ENCODE results near the gene ADORA2A. TPM values are rescaled to one million over a fixed set of nuclear protein-coding genes. Genes with fewer than 3 reads are reported as not detected.
A peak's percentile ranks its signal among the peaks of the same experiment; 100 is the strongest.

The ADORA2A gene
- total and polyA plus RNA-seq, 2 of the 13 experiments (the other 11 are each of a cell fraction or from before 2014, with no cell fraction given): 3.3 to 5.0 TPM

DNA sequence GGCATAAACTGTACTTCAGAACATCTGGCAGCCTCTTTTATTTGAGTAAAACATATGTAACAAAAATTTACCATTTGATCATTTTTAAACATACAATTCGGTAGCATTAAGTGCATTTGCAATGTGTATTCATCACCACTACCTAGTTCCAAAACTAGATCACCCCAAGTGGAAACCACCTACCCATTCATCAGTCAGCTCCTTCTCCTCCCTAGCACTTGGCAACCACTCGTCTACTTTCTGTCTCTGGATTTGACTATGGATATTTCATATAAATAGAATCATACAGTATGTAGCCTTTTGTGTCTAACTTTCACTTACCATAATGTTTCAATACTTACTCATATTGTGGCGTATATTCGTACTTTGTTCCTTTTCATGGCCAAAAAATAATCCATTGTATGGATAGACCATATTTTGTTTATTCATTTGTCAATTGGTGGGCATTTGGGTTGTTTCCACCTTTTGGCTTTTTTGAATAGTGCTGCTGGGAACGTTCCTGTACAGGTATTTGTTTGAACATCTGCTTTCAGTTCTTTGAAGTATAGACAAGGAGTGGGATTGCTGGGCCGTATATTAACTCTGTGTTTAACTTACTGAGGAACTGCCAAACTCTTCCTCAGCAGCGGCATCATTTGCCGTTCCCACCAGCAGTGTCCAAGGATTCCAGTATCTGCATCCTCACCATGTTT is 27.2 kb upstream of the ADORA2A start:
- no peaks in the 10 kb centered on the region for H3K27me3 ChIP-seq (ENCODE audit: control insufficient read depth in 1 of 2, insufficient read depth in 2 of 2, low read length in 2 of 2)
- H3K9me3 ChIP-seq (ENCODE audit: low read length): no peaks in the 10 kb centered on the region
- no peak overlapping the region for H3K9ac ChIP-seq (ENCODE audit: insufficient read depth, low read depth, low read length)
- WGBS (ENCODE audit: low lambda C conversion rate): 74% methylated on average over 8 of the region's 8 CpGs
- ATAC-seq (no peak), FAIRE-seq (no peak), DNase-seq (ENCODE audit: low spot score) (no peak)
- H3K4me1 ChIP-seq (ENCODE audit: insufficient read depth, low read length): peaks cover 10% of the 10 kb centered on the region; the same call in 1 of the 2 replicates
- in situ Hi-C loops (cut with HindIII; ENCODE audit: extremely low pct_ligation_motif_present, low pct_unique_long_range_greater_than_20kb) (loop anchor here (5.0 kb wide), 1 partner anchor 38 kb away; no protein-coding TSS in a partner anchor), intact Hi-C loops (cut with micrococcal nuclease; ENCODE audit: unreplicated experiment) (no loop called here)
- no peak overlapping the region for H3K4me3 ChIP-seq (replicated peaks in 1 of 3; ENCODE audit: insufficient read depth in 1 of 3, low read depth in 2 of 3, low read length in 3 of 3)
- no peaks in the 10 kb centered on the region for H3K79me2 ChIP-seq (ENCODE audit: insufficient read depth, low read length)
- CTCF ChIA-PET (ENCODE audit: low intra/inter-chr PET ratio, low total read pairs): no interaction called here
- POLR2A ChIA-PET: no interaction called here
- BruUV-seq (replicated peaks): no TSS peak
- TF ChIP-seq ZNF552 (CRISPR knock-in tag; IDR thresholded peaks at IDR 0.05; ENCODE audit: borderline replicate concordance): no peak
- TF ChIP-seq ZNF652 (CRISPR knock-in tag; IDR thresholded peaks at IDR 0.05; ENCODE audit: borderline replicate concordance, low read depth): 0 out of 2 replicates have a peak, but pooled peaks have one; percentile 35
- H2AFZ ChIP-seq (ENCODE audit: low read length): no peak overlapping the region
- no peak overlapping the region for H3K4me2 ChIP-seq (ENCODE audit: low read depth, low read length)
- H3K36me3 ChIP-seq (replicated peaks in 1 of 2; ENCODE audit: control insufficient read depth in 1 of 2, insufficient read depth in 2 of 2, low read length in 2 of 2): peaks cover 20 to 73% of the 10 kb centered on the region in 2 experiments
- no peaks in the 10 kb centered on the region; the same call in 1 of the 2 replicates for H4K20me1 ChIP-seq (ENCODE audit: insufficient read depth, low read length)
- H3K27ac ChIP-seq (ENCODE audit: extremely low read length, insufficient read depth, low read length): no peak overlapping the region

DNA sequence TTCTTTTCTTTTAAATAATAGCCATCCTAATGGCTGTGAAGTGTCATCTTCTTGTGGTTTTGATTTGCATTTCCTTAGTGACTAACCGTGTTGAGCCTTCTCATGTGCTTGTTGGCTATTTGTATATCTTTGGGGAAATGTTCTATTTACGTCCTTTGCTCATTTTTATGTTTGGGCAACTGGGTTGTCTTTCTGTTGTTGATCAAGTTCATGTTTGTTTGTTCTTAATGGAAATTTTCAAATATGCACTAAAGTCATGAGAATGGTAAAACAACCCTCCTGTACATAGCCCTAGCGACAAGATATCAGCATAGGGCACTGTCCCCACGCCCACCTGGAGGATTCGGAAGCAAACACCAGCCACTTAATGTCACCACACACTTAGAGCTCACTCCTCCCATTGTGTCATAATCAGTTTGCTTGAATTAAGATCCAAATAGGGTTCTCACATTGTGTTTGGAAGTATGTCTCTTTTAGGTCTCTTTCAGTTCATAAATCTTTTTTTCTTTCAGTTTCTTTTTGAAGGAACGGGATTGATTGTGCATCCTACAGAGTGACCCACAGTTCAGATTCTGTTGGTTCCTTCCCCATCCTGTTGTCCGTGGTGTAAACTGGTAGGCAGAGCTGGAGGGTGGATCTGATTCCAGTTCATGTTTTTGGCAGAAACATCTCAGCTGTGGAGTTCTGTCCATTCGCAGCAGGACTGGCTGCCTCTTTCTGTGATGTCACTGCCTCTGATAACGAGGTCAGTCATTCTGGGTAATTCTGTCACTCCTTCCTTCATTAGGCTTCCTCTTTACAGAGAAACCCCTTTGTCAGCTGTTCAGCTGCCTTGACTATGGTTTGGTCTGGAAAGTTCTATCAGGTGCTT is 26.4 kb upstream of the ADORA2A start:
- no peaks in the 10 kb centered on the region for H3K9me3 ChIP-seq (ENCODE audit: low read length)
- 95% methylated on average over 9 of the region's 9 CpGs for WGBS (ENCODE audit: low lambda C conversion rate)
- H3K79me2 ChIP-seq (ENCODE audit: insufficient read depth, low read length): no peaks in the 10 kb centered on the region
- no peak for ATAC-seq
- no peak overlapping the region for H3K4me3 ChIP-seq (replicated peaks in 1 of 3; ENCODE audit: insufficient read depth in 1 of 3, low read depth in 2 of 3, low read length in 3 of 3)
- peaks cover 10% of the 10 kb centered on the region; the same call in 1 of the 2 replicates for H3K4me1 ChIP-seq (ENCODE audit: insufficient read depth, low read length)
- no peak overlapping the region for H2AFZ ChIP-seq (ENCODE audit: low read length)
- intact Hi-C loops (cut with micrococcal nuclease; ENCODE audit: unreplicated experiment) (no loop called here), in situ Hi-C loops (cut with HindIII; ENCODE audit: extremely low pct_ligation_motif_present, low pct_unique_long_range_greater_than_20kb) (loop anchor here (5.0 kb wide), 1 partner anchor 39 kb away; no protein-coding TSS in a partner anchor)
- no peak overlapping the region for H3K4me2 ChIP-seq (ENCODE audit: low read depth, low read length)
- no peak for DNase-seq (ENCODE audit: low spot score)
- peaks cover 19 to 68% of the 10 kb centered on the region in 2 experiments for H3K36me3 ChIP-seq (replicated peaks in 1 of 2; ENCODE audit: control insufficient read depth in 1 of 2, insufficient read depth in 2 of 2, low read length in 2 of 2)
- H3K27ac ChIP-seq (ENCODE audit: extremely low read length, insufficient read depth, low read length): no peak overlapping the region
- BruUV-seq (replicated peaks): no TSS peak
- FAIRE-seq: no peak
- H4K20me1 ChIP-seq (ENCODE audit: insufficient read depth, low read length): no peaks in the 10 kb centered on the region; the same call in 1 of the 2 replicates
- no peak overlapping the region for H3K9ac ChIP-seq (ENCODE audit: insufficient read depth, low read depth, low read length)
- no peaks in the 10 kb centered on the region for H3K27me3 ChIP-seq (ENCODE audit: control insufficient read depth in 1 of 2, insufficient read depth in 2 of 2, low read length in 2 of 2)
- CTCF ChIA-PET (ENCODE audit: low intra/inter-chr PET ratio, low total read pairs): no interaction called here
- POLR2A ChIA-PET: no interaction called here
- TF ChIP-seq, protein P1, sequence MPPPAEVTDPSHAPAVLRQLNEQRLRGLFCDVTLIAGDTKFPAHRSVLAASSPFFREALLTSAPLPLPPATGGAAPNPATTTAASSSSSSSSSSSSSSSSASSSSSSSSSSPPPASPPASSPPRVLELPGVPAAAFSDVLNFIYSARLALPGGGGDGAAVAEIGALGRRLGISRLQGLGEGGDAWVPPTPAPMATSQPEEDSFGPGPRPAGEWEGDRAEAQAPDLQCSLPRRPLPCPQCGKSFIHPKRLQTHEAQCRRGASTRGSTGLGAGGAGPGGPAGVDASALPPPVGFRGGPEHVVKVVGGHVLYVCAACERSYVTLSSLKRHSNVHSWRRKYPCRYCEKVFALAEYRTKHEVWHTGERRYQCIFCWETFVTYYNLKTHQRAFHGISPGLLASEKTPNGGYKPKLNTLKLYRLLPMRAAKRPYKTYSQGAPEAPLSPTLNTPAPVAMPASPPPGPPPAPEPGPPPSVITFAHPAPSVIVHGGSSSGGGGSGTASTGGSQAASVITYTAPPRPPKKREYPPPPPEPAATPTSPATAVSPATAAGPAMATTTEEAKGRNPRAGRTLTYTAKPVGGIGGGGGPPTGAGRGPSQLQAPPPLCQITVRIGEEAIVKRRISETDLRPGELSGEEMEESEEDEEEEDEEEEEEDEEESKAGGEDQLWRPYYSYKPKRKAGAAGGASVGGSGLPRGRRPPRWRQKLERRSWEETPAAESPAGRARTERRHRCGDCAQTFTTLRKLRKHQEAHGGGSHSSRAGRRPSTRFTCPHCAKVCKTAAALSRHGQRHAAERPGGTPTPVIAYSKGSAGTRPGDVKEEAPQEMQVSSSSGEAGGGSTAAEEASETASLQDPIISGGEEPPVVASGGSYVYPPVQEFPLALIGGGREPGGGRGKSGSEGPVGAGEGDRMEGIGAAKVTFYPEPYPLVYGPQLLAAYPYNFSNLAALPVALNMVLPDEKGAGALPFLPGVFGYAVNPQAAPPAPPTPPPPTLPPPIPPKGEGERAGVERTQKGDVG (CRISPR knock-in tag; IDR thresholded peaks at IDR 0.05; ENCODE audit: borderline replicate concordance): no peak
- TF ChIP-seq ZFYVE20 (CRISPR knock-in tag; IDR thresholded peaks at IDR 0.05; ENCODE audit: borderline replicate concordance, low read depth): no peak
- TF ChIP-seq, protein P2, sequence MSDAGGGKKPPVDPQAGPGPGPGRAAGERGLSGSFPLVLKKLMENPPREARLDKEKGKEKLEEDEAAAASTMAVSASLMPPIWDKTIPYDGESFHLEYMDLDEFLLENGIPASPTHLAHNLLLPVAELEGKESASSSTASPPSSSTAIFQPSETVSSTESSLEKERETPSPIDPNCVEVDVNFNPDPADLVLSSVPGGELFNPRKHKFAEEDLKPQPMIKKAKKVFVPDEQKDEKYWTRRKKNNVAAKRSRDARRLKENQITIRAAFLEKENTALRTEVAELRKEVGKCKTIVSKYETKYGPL (CRISPR knock-in tag; IDR thresholded peaks at IDR 0.05): no peak
- no peak for TF ChIP-seq NFKBIZ (CRISPR knock-in tag; IDR thresholded peaks at IDR 0.05)
- TF ChIP-seq CREB1 (IDR thresholded peaks at IDR 0.05): peak; percentile 33
- no peak for TF ChIP-seq CREB1 (CRISPR knock-in tag; IDR thresholded peaks at IDR 0.05)
- TF ChIP-seq, protein P3, sequence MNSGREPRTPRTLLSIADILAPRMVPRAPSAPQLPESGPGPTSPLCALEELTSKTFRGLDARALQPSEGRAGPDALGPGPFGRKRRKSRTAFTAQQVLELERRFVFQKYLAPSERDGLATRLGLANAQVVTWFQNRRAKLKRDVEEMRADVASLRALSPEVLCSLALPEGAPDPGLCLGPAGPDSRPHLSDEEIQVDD (CRISPR knock-in tag; IDR thresholded peaks at IDR 0.05; ENCODE audit: borderline replicate concordance): no peak

Measured in HepG2 (cell line).